Measurements from ENCODE around the gene STAT1. TPM values are rescaled to one million over a fixed set of nuclear protein-coding genes. Genes with fewer than 3 reads are reported as not detected.

Gene STAT1
- total and polyA plus RNA-seq, 3 donors from 2014 or later = 52.7 to 87.1 (median 60.5) TPM

GRCh38 chr2:191018048-191018447, 4.1 kb upstream of the STAT1 start:
- Histone ChIP-seq H3K27me3 (no peaks in the 10 kb centered on the region), H3K4me1 (peaks cover 9% of the 10 kb centered on the region), H3K36me3 (ENCODE audit: low read depth, missing control alignments) (no peaks in the 10 kb centered on the region), H3K27ac (no peak overlapping the region), H3K9me3 (no peaks in the 10 kb centered on the region), H3K4me3 (no peak overlapping the region)
- TF ChIP-seq CTCF (IDR thresholded peaks at IDR 0.05) (no peak), POLR2A (IDR thresholded peaks at IDR 0.05) (no peak)
- intact Hi-C loops (cut with DNase I; ENCODE audit: low total_unique reads) = no loop called here
- no peak for DNase-seq
- WGBS, 2 donors = 79 to 95% methylated on average over 1 of the region's 1 CpG

- H3K36me3 ChIP-seq (ENCODE audit: low read depth, missing control alignments) = no peaks in the 10 kb centered on the region
- TF ChIP-seq POLR2A (IDR thresholded peaks at IDR 0.05) (no peak), CTCF (IDR thresholded peaks at IDR 0.05) (no peak)
- H3K4me3 ChIP-seq = no peak overlapping the region
- intact Hi-C loops (cut with DNase I; ENCODE audit: low total_unique reads) = no loop called here
- WGBS, 2 donors = 77 to 88% methylated on average over 8 of the region's 8 CpGs
- no peaks in the 10 kb centered on the region for H3K27me3 ChIP-seq
- peaks cover 14% of the 10 kb centered on the region for H3K4me1 ChIP-seq
- DNase-seq = no peak
- no peaks in the 10 kb centered on the region for H3K9me3 ChIP-seq
- no peak overlapping the region for H3K27ac ChIP-seq
These were observed 1.9 kb upstream of the STAT1 start for GRCh38 chr2:191015831-191016230.

- TF ChIP-seq POLR2A (IDR thresholded peaks at IDR 0.05) (no peak), CTCF (IDR thresholded peaks at IDR 0.05) (no peak)
- Histone ChIP-seq H3K27ac (no peak overlapping the region), H3K36me3 (ENCODE audit: low read depth, missing control alignments) (no peaks in the 10 kb centered on the region), H3K27me3 (no peaks in the 10 kb centered on the region), H3K4me3 (no peak overlapping the region), H3K9me3 (no peaks in the 10 kb centered on the region), H3K4me1 (peaks cover 13% of the 10 kb centered on the region)
- WGBS, 2 donors = 83 to 87% methylated on average over 2 of the region's 2 CpGs
- intact Hi-C loops (cut with DNase I; ENCODE audit: low total_unique reads) = no loop called here
- no peak for DNase-seq
These were observed 1.3 kb upstream of the STAT1 start for GRCh38 chr2:191015239-191015638.

- no peak for TF ChIP-seq CTCF (IDR thresholded peaks at IDR 0.05)
- no peak for TF ChIP-seq POLR2A (IDR thresholded peaks at IDR 0.05)
- Histone ChIP-seq H3K27ac (peak overlapping the region; percentile 51 to 93), H3K4me1 (peaks cover 13% of the 10 kb centered on the region), H3K27me3 (no peaks in the 10 kb centered on the region), H3K36me3 (ENCODE audit: low read depth, missing control alignments) (no peaks in the 10 kb centered on the region), H3K4me3 (peak overlapping the region; percentile 84 to 90), H3K9me3 (no peaks in the 10 kb centered on the region)
- WGBS, 2 donors = 35 to 41% methylated on average over 4 of the region's 4 CpGs
- intact Hi-C loops (cut with DNase I; ENCODE audit: low total_unique reads) = no loop called here
- no peak for DNase-seq
These were observed 666 bp upstream of the STAT1 start for GRCh38 chr2:191014653-191015020.

- WGBS, 2 donors = 0 to 1% methylated on average over 14 of the region's 14 CpGs
- H3K9me3 ChIP-seq = no peaks in the 10 kb centered on the region
- H3K27ac ChIP-seq = peak overlapping the region; percentile 51 to 93
- peak overlapping the region; percentile 84 to 90 for H3K4me3 ChIP-seq
- no peak for DNase-seq
- H3K4me1 ChIP-seq = peaks cover 13% of the 10 kb centered on the region
- TF ChIP-seq POLR2A (IDR thresholded peaks at IDR 0.05) (no peak), CTCF (IDR thresholded peaks at IDR 0.05) (no peak)
- H3K36me3 ChIP-seq (ENCODE audit: low read depth, missing control alignments) = no peaks in the 10 kb centered on the region
- intact Hi-C loops (cut with DNase I; ENCODE audit: low total_unique reads) = no loop called here
- H3K27me3 ChIP-seq = no peaks in the 10 kb centered on the region
These were observed 364 bp downstream of the STAT1 start for GRCh38 chr2:191013682-191013931.
